NCI-H1417 treated with DMSO at 0.1 percent for 48 hours (cell line): Measurements from ENCODE around the gene BCL2L13.

Experiments
- DNase-seq: peaks from one replicate; lab custom pipeline; 2025; lab: John Stamatoyannopoulos, UW

Gene BCL2L13

GRCh38 chr22:17726928-17727897 lies 88.7 kb downstream of the BCL2L13 start:
- no peak for DNase-seq

DNA sequence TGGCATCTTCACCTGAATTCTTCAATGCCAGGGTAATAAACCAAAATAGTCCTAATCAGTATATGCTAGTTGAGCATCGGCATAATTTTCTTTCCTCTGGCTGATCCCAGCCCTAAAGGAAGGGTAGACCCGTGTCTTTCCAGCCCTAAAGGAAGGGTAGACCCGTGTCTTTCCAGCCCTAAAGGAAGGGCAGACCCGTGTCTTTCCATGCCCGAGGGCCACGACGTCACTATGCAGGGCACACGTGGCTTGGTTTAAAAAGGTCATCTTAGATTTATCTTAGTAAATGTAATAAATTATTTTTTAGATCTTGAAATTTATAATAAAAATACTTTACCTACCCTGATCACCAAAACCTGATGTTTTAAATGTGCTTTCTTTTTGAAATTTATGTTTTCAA lies 90.2 kb downstream of the BCL2L13 start:
- DNase-seq = no peak

- DNase-seq = no peak
These were observed 91.0 kb downstream of the BCL2L13 start for GRCh38 chr22:17729561-17729960.

GRCh38 chr22:17732251-17732854 lies 93.8 kb downstream of the BCL2L13 start:
- DNase-seq = no peak

GRCh38 chr22:17733466-17733865 lies 94.9 kb downstream of the BCL2L13 start:
- DNase-seq = no peak

DNA sequence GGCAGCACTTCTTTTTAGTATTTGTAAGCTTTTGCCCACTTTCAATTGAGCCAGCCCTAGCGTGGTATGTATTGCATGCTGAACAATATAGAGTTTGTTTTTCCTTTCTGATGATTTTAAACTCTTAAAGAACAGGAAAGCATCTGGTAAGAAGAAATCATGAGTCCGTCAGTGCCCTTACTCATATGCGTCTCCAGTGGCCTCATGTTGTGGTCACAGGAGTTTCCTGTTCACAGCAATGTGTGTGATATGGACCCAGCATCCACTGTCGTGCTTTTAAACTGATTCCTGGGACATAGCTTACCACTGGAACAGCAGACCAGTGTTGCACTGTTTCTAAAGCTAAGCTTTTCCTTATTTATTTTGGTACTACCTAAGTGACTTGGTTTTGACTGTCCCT lies 95.6 kb downstream of the BCL2L13 start:
- DNase-seq = no peak

GRCh38 chr22:17738386-17739128 lies 100.0 kb downstream of the BCL2L13 start:
- DNase-seq = no peak

- DNase-seq = no peak
These were observed 100.8 kb downstream of the BCL2L13 start for GRCh38 chr22:17739196-17739975.

DNA sequence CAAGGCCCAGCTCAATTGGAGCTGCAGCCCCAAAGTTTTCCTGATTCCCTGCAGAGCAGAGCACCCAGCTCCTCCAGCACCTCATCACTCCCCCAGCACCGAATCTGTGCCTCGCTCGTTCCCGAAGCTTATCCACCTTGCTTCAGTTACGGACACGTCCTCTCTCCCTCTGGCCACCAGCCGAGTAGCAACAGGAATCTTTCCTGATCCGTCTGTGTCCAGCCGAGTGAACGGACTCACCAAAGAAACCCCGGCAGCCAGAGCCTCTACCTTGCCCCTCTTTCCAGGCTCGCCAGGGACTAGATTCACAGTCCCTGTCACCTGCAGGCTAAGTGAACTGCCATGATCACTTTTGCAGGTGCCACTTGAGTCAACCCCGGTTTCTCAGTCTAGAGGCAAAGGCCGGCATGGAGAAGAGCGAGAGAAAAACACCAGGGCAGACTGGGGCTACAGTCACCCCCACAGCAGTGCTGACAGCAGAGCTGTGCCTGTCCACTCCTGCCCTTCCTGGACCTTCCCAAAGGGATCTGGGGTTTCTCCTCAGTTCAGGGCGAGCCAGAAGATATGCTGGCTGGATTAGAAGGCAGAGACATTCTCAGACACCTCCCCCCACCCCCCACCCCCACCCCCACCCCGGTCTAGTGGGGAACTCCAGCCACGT lies 103.4 kb downstream of the BCL2L13 start:
- no peak for DNase-seq

GRCh38 chr22:17742527-17742902 lies 104.0 kb downstream of the BCL2L13 start:
- DNase-seq = no peak

DNA sequence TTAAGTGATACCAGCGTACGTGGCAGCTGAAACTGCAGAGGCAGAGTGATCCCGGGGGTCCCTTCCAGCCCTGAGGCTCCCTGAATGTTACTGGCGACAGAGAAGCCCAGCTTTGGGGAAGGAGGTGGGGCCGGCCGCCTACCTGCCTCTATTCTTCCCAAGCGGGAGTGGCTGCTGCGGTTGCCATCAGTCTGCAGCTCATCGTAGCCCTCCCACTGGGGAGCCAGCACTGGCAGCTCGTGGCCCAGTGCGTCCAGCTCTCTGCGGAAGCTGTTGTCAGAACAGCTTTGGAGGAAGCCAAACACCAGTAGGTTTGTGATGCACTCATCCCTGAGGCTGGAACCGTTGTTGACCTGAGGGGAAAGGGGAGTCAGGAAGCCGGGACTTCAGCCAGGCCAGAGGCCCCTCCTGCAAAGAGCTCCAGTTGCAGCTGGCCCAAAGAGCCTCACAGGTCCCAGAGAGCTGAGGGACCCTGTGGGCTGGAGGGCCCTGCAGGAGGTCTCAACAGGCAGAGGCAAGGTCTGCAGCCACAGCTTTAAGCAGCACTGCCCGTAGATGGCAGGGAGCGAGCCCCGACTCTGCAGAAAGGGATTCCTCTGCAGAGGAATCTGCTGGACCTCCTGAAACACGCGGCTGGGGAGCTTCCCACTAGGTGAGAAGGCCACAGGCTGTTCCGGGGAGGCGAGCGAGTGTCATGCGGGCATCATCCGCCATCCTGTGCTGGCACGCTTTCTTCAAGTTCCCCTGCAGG lies 105.3 kb downstream of the BCL2L13 start:
- no peak for DNase-seq

GRCh38 chr22:17744430-17744829 lies 105.9 kb downstream of the BCL2L13 start:
- no peak for DNase-seq

DNA sequence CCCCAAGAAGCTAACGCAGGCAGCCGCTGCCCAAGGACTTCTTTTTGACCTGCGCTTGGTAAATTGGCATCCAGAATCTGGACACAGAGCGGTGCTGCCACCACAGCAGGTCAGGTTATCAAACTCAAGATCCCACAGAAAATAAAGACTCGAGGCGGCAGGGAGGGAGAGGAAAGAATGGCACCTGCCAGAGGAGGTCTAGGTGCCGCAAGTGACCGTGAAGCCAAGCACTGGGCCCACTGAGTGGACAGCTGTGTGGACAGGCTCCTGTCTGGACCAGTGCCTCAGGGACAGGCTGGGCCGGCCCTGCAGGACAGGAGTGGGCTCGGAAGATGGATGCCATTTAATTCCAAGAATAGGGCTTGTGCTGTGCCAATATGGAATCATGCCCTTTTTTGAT lies 108.4 kb downstream of the BCL2L13 start:
- no peak for DNase-seq

- DNase-seq = no peak
These were observed 110.2 kb downstream of the BCL2L13 start for GRCh38 chr22:17748555-17749353.

GRCh38 chr22:17749605-17750395 lies 111.2 kb downstream of the BCL2L13 start:
- no peak for DNase-seq

GRCh38 chr22:17751596-17751995 lies 113.0 kb downstream of the BCL2L13 start:
- no peak for DNase-seq

- no peak for DNase-seq
These were observed 114.9 kb downstream of the BCL2L13 start for GRCh38 chr22:17753401-17753989.

DNA sequence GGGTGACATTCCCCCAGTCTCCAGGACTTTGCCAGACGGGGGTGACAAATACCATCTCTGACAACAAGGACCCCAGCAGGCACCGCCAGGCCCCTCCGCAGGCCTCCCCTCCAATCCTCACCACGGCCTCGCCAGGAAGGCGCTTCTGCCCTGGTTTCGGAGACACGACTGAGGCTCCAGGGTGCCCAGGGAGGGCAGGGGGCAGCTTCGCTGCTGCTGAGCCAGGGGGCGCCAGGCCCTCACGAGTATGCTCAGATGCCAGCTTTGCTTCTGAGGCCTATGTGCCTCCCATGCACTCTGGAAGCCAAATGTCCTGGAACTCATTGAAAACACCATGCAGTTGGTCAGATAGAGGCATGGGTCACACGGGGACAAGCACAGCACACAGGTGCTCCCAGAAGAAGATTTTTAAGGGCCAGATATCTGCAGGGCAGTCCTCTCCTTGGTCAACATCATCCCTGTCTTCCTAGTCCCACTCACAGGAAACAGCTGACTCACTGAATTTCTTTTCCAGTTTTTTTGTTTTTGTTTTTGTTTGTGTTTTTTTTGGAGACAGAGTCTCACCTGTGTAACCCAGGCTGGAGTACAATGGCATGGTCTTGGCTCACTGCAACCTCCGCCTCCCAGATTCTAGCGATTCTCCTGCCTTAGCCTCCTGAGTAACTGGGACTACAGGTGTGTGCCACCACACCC lies 115.8 kb downstream of the BCL2L13 start:
- DNase-seq = no peak
